H9 (cell line): Measurements from ENCODE around the gene FRMD1. TPM values are rescaled to one million over a fixed set of nuclear protein-coding genes. Genes with fewer than 3 reads are reported as not detected.

Source experiments
- DNase-seq: peaks from one replicate; pipeline ENCODE4 v3.0.0-alpha.2; 2017
- H2AFZ ChIP-seq: one replicate; pipeline ENCODE4 v1.6.1; 2013; ENCODE audit warnings: mild to moderate bottlenecking, low read length, control low read depth, moderate library complexity
- H2AK5ac ChIP-seq: 2 replicates; pipeline ENCODE4 v1.6.1; 2013; ENCODE audit warnings: low read length, control low read depth, mixed read lengths; ENCODE audit not compliant: insufficient read length
- H2BK120ac ChIP-seq: one replicate; pipeline ENCODE4 v1.6.1; 2013; ENCODE audit warnings: low read depth, mild to moderate bottlenecking, low read length, control low read depth, inconsistent platforms; ENCODE audit not compliant: poor library complexity, severe bottlenecking
- H2BK12ac ChIP-seq: 2 replicates; pipeline ENCODE4 v1.6.1; 2013; ENCODE audit warnings: low read length, control low read depth, mixed read lengths, low read depth; ENCODE audit not compliant: insufficient read length
- H2BK15ac ChIP-seq: 2 replicates; pipeline ENCODE4 v1.6.1; 2013; ENCODE audit warnings: low read depth, low read length, control low read depth
- H2BK20ac ChIP-seq: one replicate; pipeline ENCODE4 v1.6.1; 2013; ENCODE audit warnings: low read depth, mild to moderate bottlenecking, low read length, control low read depth, inconsistent platforms; ENCODE audit not compliant: poor library complexity, severe bottlenecking
- H2BK5ac ChIP-seq: 2 replicates; pipeline ENCODE4 v1.6.1; 2013; ENCODE audit warnings: low read length, control low read depth, mixed read lengths; ENCODE audit not compliant: insufficient read length
- H3K14ac ChIP-seq: 2 replicates; pipeline ENCODE4 v1.6.1; 2013; ENCODE audit warnings: low read length, control low read depth; ENCODE audit not compliant: insufficient read depth
- H3K18ac ChIP-seq: 2 replicates; pipeline ENCODE4 v1.6.1; 2013; ENCODE audit warnings: low read depth, mild to moderate bottlenecking, mixed read lengths, low read length, control low read depth; ENCODE audit not compliant: insufficient read length
- H3K23ac ChIP-seq: 2 replicates; pipeline ENCODE4 v1.6.1; 2013; ENCODE audit warnings: low read length, control low read depth, mixed read lengths, low read depth; ENCODE audit not compliant: insufficient read length
- H3K23me2 ChIP-seq: 2 replicates; pipeline ENCODE4 v1.6.1; 2013; ENCODE audit warnings: low read depth, mild to moderate bottlenecking, mixed read lengths, low read length, control low read depth; ENCODE audit not compliant: insufficient read length, poor library complexity, severe bottlenecking
- H3K27ac ChIP-seq: 2 replicates; pipeline ENCODE4 v1.5.1; 2013; ENCODE audit warnings: low read length, control low read depth, mixed read lengths, low read depth; ENCODE audit not compliant: insufficient read length
- H3K27me3 ChIP-seq: 2 replicates; pipeline ENCODE4 v1.6.1; 2013; ENCODE audit warnings: low read length, control low read depth, inconsistent platforms; ENCODE audit not compliant: insufficient read depth
- H3K4ac ChIP-seq: 2 replicates; pipeline ENCODE4 v1.6.1; 2013; ENCODE audit warnings: low read depth, mild to moderate bottlenecking, control low read depth, inconsistent platforms, low read length, moderate library complexity
- H3K4me1 ChIP-seq: 2 replicates; pipeline ENCODE4 v1.6.1; 2013; ENCODE audit warnings: low read length, control low read depth, inconsistent platforms; ENCODE audit not compliant: insufficient read depth
- H3K4me2 ChIP-seq: 2 replicates; pipeline ENCODE4 v1.6.1; 2013; ENCODE audit warnings: low read length, control low read depth, mixed read lengths; ENCODE audit not compliant: insufficient read length, insufficient read depth
- H3K56ac ChIP-seq: 2 replicates; pipeline ENCODE4 v1.6.1; 2013; ENCODE audit warnings: low read depth, mild to moderate bottlenecking, mixed read lengths, low read length, control low read depth; ENCODE audit not compliant: insufficient read length
- H3K79me1 ChIP-seq: 2 replicates; pipeline ENCODE4 v1.6.1; 2013; ENCODE audit warnings: low read depth, mild to moderate bottlenecking, moderate library complexity, low read length, control low read depth, inconsistent platforms; ENCODE audit not compliant: insufficient read depth, poor library complexity, severe bottlenecking
- H3K79me2 ChIP-seq: 2 replicates; pipeline ENCODE4 v1.6.1; 2013; ENCODE audit warnings: low read length, control low read depth, inconsistent platforms; ENCODE audit not compliant: insufficient read depth
- H3K9ac ChIP-seq: 2 replicates; pipeline ENCODE4 v1.6.1; 2013; ENCODE audit warnings: low read length, control low read depth, mixed read lengths; ENCODE audit not compliant: insufficient read length; ENCODE audit errors: extremely low read depth
- H3K9me3 ChIP-seq: one replicate; pipeline ENCODE4 v1.6.1; 2013; ENCODE audit warnings: low read depth, low read length, inconsistent platforms; ENCODE audit not compliant: control insufficient read depth
- H3T11ph ChIP-seq: one replicate; pipeline ENCODE4 v1.6.1; 2013; ENCODE audit warnings: mild to moderate bottlenecking, low read length, control low read depth, inconsistent platforms
- H4K20me1 ChIP-seq: one replicate; pipeline ENCODE4 v1.6.1; 2013; ENCODE audit not compliant: control insufficient read depth, insufficient read length, insufficient read depth
- H4K5ac ChIP-seq: 2 replicates; pipeline ENCODE4 v1.6.1; 2013; ENCODE audit warnings: low read depth, mild to moderate bottlenecking, mixed read lengths, low read length, control low read depth; ENCODE audit not compliant: insufficient read length
- H4K8ac ChIP-seq: replicated peaks from 2 replicates; pipeline ENCODE4 v1.6.1; 2013; ENCODE audit warnings: low read length, control low read depth, mixed read lengths, low read depth; ENCODE audit not compliant: insufficient read length
- H4K91ac ChIP-seq: 2 replicates; pipeline ENCODE4 v1.6.1; 2013; ENCODE audit warnings: low read depth, mild to moderate bottlenecking, moderate library complexity, mixed read lengths, low read length, control low read depth; ENCODE audit not compliant: insufficient read length
- H3K27ac Mint-ChIP-seq, 3 experiments: 2 replicates in 2 of 3; 3 replicates in 1 of 3; pipeline ENCODE4 v1.8.0; 2020 to 2021; ENCODE audit warnings: mixed read lengths in 3 of 3, mild to moderate bottlenecking in 1 of 3, moderate library complexity in 1 of 3
- H3K27me3 Mint-ChIP-seq: 2 replicates; pipeline ENCODE4 v1.8.0; 2021; ENCODE audit warnings: low read depth, mild to moderate bottlenecking, moderate library complexity, mixed read lengths
- H3K36me3 Mint-ChIP-seq, 3 experiments: 2 replicates in 2 of 3; 3 replicates in 1 of 3; pipeline ENCODE4 v1.8.0; 2020 to 2021; ENCODE audit warnings: low read depth in 3 of 3, mixed read lengths in 3 of 3; ENCODE audit not compliant: insufficient read depth in 1 of 3
- H3K4me1 Mint-ChIP-seq, 2 experiments: 2 replicates each; pipeline ENCODE4 v1.8.0; 2020; ENCODE audit warnings: mixed read lengths in 2 of 2
- H3K4me3 Mint-ChIP-seq, 2 experiments: 2 replicates in 1 of 2; 3 replicates in 1 of 2; pipeline ENCODE4 v1.8.0; 2020 to 2021; ENCODE audit warnings: mild to moderate bottlenecking in 2 of 2, mixed read lengths in 2 of 2, moderate library complexity in 1 of 2
- H3K9me3 Mint-ChIP-seq, 2 experiments: 2 replicates in 1 of 2; 3 replicates in 1 of 2; pipeline ENCODE4 v1.8.0; 2020; ENCODE audit warnings: mild to moderate bottlenecking in 2 of 2, mixed read lengths in 2 of 2, moderate library complexity in 1 of 2
- CTCF ChIP-seq: fragments of 200-600 bp; sonication (generic); conservative IDR thresholded peaks from 3 replicates; pipeline ENCODE4 v1.8.0; 2021; ENCODE audit warnings: antibody characterized with exemption, mild to moderate bottlenecking
- WGBS: extraction: QIAGEN DNeasy Blood & Tissue Kit; methylation state at CpG from one replicate; pipeline ENCODE4 v1.1.7; 2013; ENCODE audit warnings: missing lambda C conversion rate, low lambda C conversion rate, mixed read lengths; ENCODE audit not compliant: insufficient read length; ENCODE audit errors: extremely low coverage; 5-methylcytosine and 5-hydroxymethylcytosine counted together
- total RNA-seq: library from RNA; stranded (reverse); gene quantifications from 2 replicates; pipeline ENCODE4 v1.2.1, GENCODE V29; 2021

Gene FRMD1
- total RNA-seq, 1 experiment from 2014 or later = not detected

GRCh38 chr6:168030908-168031307 lies 48.1 kb downstream of the FRMD1 start:
- TF ChIP-seq CTCF = no peak
- H3K79me2 ChIP-seq = no peaks in the 10 kb centered on the region
- H4K5ac ChIP-seq = no peak overlapping the region
- H2AFZ ChIP-seq = no peak overlapping the region
- H2BK120ac ChIP-seq = no peak overlapping the region
- H3K23ac ChIP-seq = no peak overlapping the region
- no peaks in the 10 kb centered on the region for H3K27me3 ChIP-seq
- peaks cover 8 to 11% of the 10 kb centered on the region in 2 experiments; a peak in 4 of 5 replicates for H3K9me3 Mint-ChIP-seq
- H3K23me2 ChIP-seq = peaks cover 3% of the 10 kb centered on the region
- no peak overlapping the region for H3K4me3 Mint-ChIP-seq
- H2AK5ac ChIP-seq = no peak overlapping the region
- no peaks in the 10 kb centered on the region for H3K9me3 ChIP-seq
- WGBS = no CpG with 5 or more reads among the region's 2 CpGs
- no peak overlapping the region for H3T11ph ChIP-seq
- H3K18ac ChIP-seq = no peak overlapping the region
- no peak overlapping the region for H3K9ac ChIP-seq
- no peak overlapping the region for H3K4me2 ChIP-seq
- no peak overlapping the region for H2BK20ac ChIP-seq
- H3K27ac ChIP-seq = no peak overlapping the region
- H3K4me1 Mint-ChIP-seq = peaks cover 34 to 36% of the 10 kb centered on the region in 2 experiments
- no peak overlapping the region for H3K4ac ChIP-seq
- H2BK5ac ChIP-seq = no peak overlapping the region
- no peak overlapping the region for H3K14ac ChIP-seq
- no peak overlapping the region for H4K91ac ChIP-seq
- H2BK12ac ChIP-seq = no peak overlapping the region
- H2BK15ac ChIP-seq = no peak overlapping the region
- H3K27ac Mint-ChIP-seq = no peak overlapping the region; a peak in 1 of 7 replicates
- H4K20me1 ChIP-seq = no peaks in the 10 kb centered on the region
- H3K36me3 Mint-ChIP-seq = peaks cover 0 to 1% (median 0%) of the 10 kb centered on the region in 3 experiments; a peak in 1 of 7 replicates
- H3K56ac ChIP-seq = no peak overlapping the region
- peaks cover 9% of the 10 kb centered on the region for H3K27me3 Mint-ChIP-seq
- no peak overlapping the region for H4K8ac ChIP-seq
- peaks cover 4% of the 10 kb centered on the region; the same call in 1 of the 2 replicates for H3K4me1 ChIP-seq
- no peaks in the 10 kb centered on the region for H3K79me1 ChIP-seq
- no peak for DNase-seq
